Jurkat, Clone E6-1 (cell line): Measurements from ENCODE around the gene HOXA10.
A peak's percentile ranks its signal among the peaks of the same experiment; 100 is the strongest.

ENCODE experiments used
- DNase-seq: peaks from one replicate; pipeline ENCODE4 v3.0.0-alpha.2; 2011; ENCODE audit warnings: low read depth, low spot score
- H3K4me3 ChIP-seq: 2 replicates; pipeline ENCODE4 v1.5.1; 2011; ENCODE audit warnings: mild to moderate bottlenecking, low read length, control low read depth, moderate library complexity

The HOXA10 gene

GRCh38 chr7:27149842-27150567 lies 24.1 kb downstream of the HOXA10 start:
- peak overlapping the region; percentile 83 for H3K4me3 ChIP-seq
- DNase-seq = no peak

GRCh38 chr7:27148756-27149641 lies 25.1 kb downstream of the HOXA10 start:
- no peak for DNase-seq
- no peak overlapping the region for H3K4me3 ChIP-seq

- no peak overlapping the region for H3K4me3 ChIP-seq
- no peak for DNase-seq
Measured at GRCh38 chr7:27148031-27148755, 25.9 kb downstream of the HOXA10 start.

GRCh38 chr7:27147199-27148030 lies 26.7 kb downstream of the HOXA10 start, which contains the start of gene HOXA6:
TSS of gene HOXA6 (minus strand) at chr7:27147774. CDS start at chr7:27147749, 25 bp downstream.
- DNase-seq = no peak
- H3K4me3 ChIP-seq = no peak within 1 kb of the TSS

GRCh38 chr7:27146491-27147198 lies 27.5 kb downstream of the HOXA10 start:
- DNase-seq = no peak
- H3K4me3 ChIP-seq = no peak overlapping the region

- DNase-seq = no peak
- no peak overlapping the region for H3K4me3 ChIP-seq
Measured at GRCh38 chr7:27145914-27146412, 28.2 kb downstream of the HOXA10 start.

- DNase-seq = no peak
- H3K4me3 ChIP-seq = no peak overlapping the region
Measured at GRCh38 chr7:27145165-27145913, 28.8 kb downstream of the HOXA10 start.

GRCh38 chr7:27144781-27145164 lies 29.3 kb downstream of the HOXA10 start:
- DNase-seq = no peak
- H3K4me3 ChIP-seq = no peak overlapping the region

- no peak overlapping the region for H3K4me3 ChIP-seq
- no peak for DNase-seq
Measured at GRCh38 chr7:27143950-27144780, 30.0 kb downstream of the HOXA10 start.

GRCh38 chr7:27143023-27143949 lies 30.8 kb downstream of the HOXA10 start, which contains the start of gene HOXA5:
TSS of gene HOXA5 (minus strand) at chr7:27143681. CDS start at chr7:27143607, 74 bp downstream.
- DNase-seq = no peak
- no peak within 1 kb of the TSS for H3K4me3 ChIP-seq

- DNase-seq = no peak
- H3K4me3 ChIP-seq = no peak overlapping the region
Measured at GRCh38 chr7:27142580-27143022, 31.5 kb downstream of the HOXA10 start.

- H3K4me3 ChIP-seq = no peak overlapping the region
Measured at GRCh38 chr7:27141923-27142579, 32.1 kb downstream of the HOXA10 start.

GRCh38 chr7:27141137-27141922 lies 32.8 kb downstream of the HOXA10 start:
- H3K4me3 ChIP-seq = no peak overlapping the region
- no peak for DNase-seq

More at GRCh38 chr7:27141923-27142579, 32.1 kb downstream of the HOXA10 start:
- DNase-seq = no peak
